Spleen (tissue), 11 donors: Measurements from ENCODE around the gene GRIK2. TPM values are rescaled to one million over a fixed set of nuclear protein-coding genes. Genes with fewer than 3 reads are reported as not detected.

ENCODE experiments used
- DNase-seq: peaks from one replicate; pipeline ENCODE4 v3.0.0-alpha.2; 2020
- H3K27ac ChIP-seq, 8 donors: fragments of 200-600 bp; sonication (generic) in 7 of 8; 1 replicate in 4 of 8; 2 replicates in 4 of 8; pipeline versions ENCODE4 v1.5.0 to v1.8.0; 2016 to 2021; ENCODE audit warnings: inconsistent platforms in 4 of 8, mild to moderate bottlenecking in 4 of 8, moderate library complexity in 1 of 8
- H3K27me3 ChIP-seq, 7 donors: fragments of 200-600 bp; sonication (generic) in 6 of 7; replicated peaks in 1 of 7; 1 replicate in 4 of 7; 2 replicates in 3 of 7; pipeline versions ENCODE4 v1.5.0 to v1.8.0; 2016 to 2021; ENCODE audit warnings: inconsistent platforms in 3 of 7, mild to moderate bottlenecking in 1 of 7
- H3K36me3 ChIP-seq, 6 donors: fragments of 200-600 bp; sonication (generic) in 5 of 6; 1 replicate in 4 of 6; 2 replicates in 2 of 6; pipeline versions ENCODE4 v1.5.0 to v1.8.0; 2016 to 2021; ENCODE audit warnings: inconsistent platforms in 2 of 6
- H3K4me1 ChIP-seq, 6 donors: fragments of 200-600 bp; sonication (generic) in 5 of 6; 1 replicate in 3 of 6; 2 replicates in 3 of 6; pipeline versions ENCODE4 v1.5.0 to v1.8.0; 2016 to 2021; ENCODE audit warnings: inconsistent platforms in 3 of 6
- H3K4me3 ChIP-seq, 8 donors: fragments of 200-600 bp; sonication (generic) in 7 of 8; 1 replicate in 4 of 8; 2 replicates in 4 of 8; pipeline versions ENCODE4 v1.5.0 to v1.8.0; 2016 to 2021; ENCODE audit warnings: inconsistent platforms in 4 of 8, mild to moderate bottlenecking in 4 of 8, moderate library complexity in 2 of 8
- H3K9me3 ChIP-seq, 8 donors: fragments of 200-600 bp; sonication (generic) in 7 of 8; 1 replicate in 4 of 8; 2 replicates in 4 of 8; pipeline versions ENCODE4 v1.5.0 to v1.8.0; 2016 to 2021; ENCODE audit warnings: inconsistent platforms in 4 of 8
- POLR2A ChIP-seq, 3 donors: fragments of 450-650 bp; IDR thresholded peaks; one replicate each; pipeline ENCODE4 v1.5.1; 2017; ENCODE audit warnings: antibody characterized with exemption in 3 of 3, mild to moderate bottlenecking in 1 of 3
- POLR2AphosphoS5 ChIP-seq, 3 donors: sonication (generic); formaldehyde crosslinking; IDR thresholded peaks; one replicate each; pipeline ENCODE4 v1.5.1; 2017; ENCODE audit warnings: antibody characterized with exemption in 3 of 3
- WGBS, 5 donors: extraction: QIAGEN DNeasy Blood & Tissue Kit in 3 of 5; methylation state at CpG; one replicate each; pipeline versions ENCODE4 v1.1.5 to v1.1.7; 2013 to 2018; 5-methylcytosine and 5-hydroxymethylcytosine counted together
- intact Hi-C: fragments of 100-400 bp; cut with DNase I; formaldehyde crosslinking; loops from one replicate; pipeline ENCODE4 v1.15.0; 2023; ENCODE audit warnings: low total_unique reads
- polyA plus RNA-seq, 3 donors: library from polyadenylated mRNA; stranded (reverse); fragments of 200-250 nt; gene quantifications; one replicate each; pipeline ENCODE4 v1.2.1, GENCODE V29; 2013
- total RNA-seq, 7 donors: library from RNA; depleted of rRNA in 3 of 7; stranded (reverse); fragments of >200 nt in 3 of 7; fragmentation: NEBNext Ultra II Directional in 4 of 7; extraction: Animal tissue kit (Norgen Biotek cat#: 25700) in 4 of 7; gene quantifications; one replicate each; pipeline versions ENCODE4 v1.1.0 to v1.2.1, GENCODE V29; 2016 to 2021
- TF ChIP-seq, protein P1 (sequence below), 11 experiments: fragments of 200-600 bp in 7 of 11; fragments of 450-650 bp in 4 of 11; sonication (generic) in 4 of 11; IDR thresholded peaks in 8 of 11; conservative IDR thresholded peaks in 3 of 11; 1 replicate in 7 of 11; 2 replicates in 4 of 11; pipeline versions ENCODE4 v1.4.0 to v1.8.0; 2016 to 2021; ENCODE audit warnings: antibody characterized with exemption in 11 of 11, inconsistent platforms in 4 of 11, mild to moderate bottlenecking in 1 of 11
- donor health status: healthy with polysubstance abuse.
- donor health status: DM: no; HTN: no; CAD: no; lungs with moderate emphysema.
- donor health status: DM: no; HTN: no; CAD: no.
- donor health status: Bipolar disorder and iron deficiency.
- donor health status: healthy.
- donor health status: DM: no; HTN: no; CAD: no.
- donor health status: DM: yes; HTN: yes; CAD: no.

GRIK2 gene
- total and polyA plus RNA-seq, 10 donors: 0.07 to 2.7 (median 0.89) TPM

DNA sequence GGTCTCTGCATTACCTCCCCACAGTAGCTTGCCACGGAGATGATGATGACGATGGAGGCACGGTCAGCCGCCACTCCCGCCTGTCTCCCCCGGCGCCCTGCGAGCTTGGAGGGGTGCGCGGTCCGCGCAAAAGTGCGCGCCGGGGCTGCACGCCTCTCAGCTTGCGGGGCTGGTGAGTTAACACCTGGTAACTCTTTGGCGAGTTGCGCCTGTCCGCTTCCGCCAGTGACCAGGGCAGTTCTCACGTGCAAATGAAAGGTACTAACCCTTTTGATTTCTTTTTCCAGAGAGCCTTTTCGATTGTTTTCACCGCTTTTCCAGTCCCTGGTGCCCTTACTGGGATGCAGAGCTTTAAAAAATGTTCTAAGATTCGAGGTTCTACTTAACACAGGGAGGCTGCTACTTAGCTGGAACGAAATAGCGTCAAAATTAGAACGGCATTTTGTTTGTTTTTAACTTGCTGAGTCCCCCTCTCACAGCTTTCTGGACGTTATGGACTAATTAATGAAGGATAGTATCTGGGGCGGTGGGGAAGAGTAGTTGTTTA is 6.2 kb downstream of the GRIK2 start:
- peaks cover 2 to 89% (median 33%) of the 10 kb centered on the region in 7 donors for H3K27me3 ChIP-seq
- H3K36me3 ChIP-seq: no peaks in the 10 kb centered on the region
- H3K9me3 ChIP-seq: peaks cover 0 to 17% (median 0%) of the 10 kb centered on the region in 8 donors
- H3K4me1 ChIP-seq: no peaks in the 10 kb centered on the region
- H3K27ac ChIP-seq: no peak overlapping the region
- no peak overlapping the region for H3K4me3 ChIP-seq
- intact Hi-C loops: no loop called here
- TF ChIP-seq, protein P1, sequence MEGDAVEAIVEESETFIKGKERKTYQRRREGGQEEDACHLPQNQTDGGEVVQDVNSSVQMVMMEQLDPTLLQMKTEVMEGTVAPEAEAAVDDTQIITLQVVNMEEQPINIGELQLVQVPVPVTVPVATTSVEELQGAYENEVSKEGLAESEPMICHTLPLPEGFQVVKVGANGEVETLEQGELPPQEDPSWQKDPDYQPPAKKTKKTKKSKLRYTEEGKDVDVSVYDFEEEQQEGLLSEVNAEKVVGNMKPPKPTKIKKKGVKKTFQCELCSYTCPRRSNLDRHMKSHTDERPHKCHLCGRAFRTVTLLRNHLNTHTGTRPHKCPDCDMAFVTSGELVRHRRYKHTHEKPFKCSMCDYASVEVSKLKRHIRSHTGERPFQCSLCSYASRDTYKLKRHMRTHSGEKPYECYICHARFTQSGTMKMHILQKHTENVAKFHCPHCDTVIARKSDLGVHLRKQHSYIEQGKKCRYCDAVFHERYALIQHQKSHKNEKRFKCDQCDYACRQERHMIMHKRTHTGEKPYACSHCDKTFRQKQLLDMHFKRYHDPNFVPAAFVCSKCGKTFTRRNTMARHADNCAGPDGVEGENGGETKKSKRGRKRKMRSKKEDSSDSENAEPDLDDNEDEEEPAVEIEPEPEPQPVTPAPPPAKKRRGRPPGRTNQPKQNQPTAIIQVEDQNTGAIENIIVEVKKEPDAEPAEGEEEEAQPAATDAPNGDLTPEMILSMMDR (IDR thresholded peaks at IDR 0.05 in 8 of 11, conservative IDR thresholded peaks at IDR 0.05 in 3 of 11): no peak
- no peak for TF ChIP-seq POLR2AphosphoS5 (IDR thresholded peaks at IDR 0.05)
- TF ChIP-seq POLR2A (IDR thresholded peaks at IDR 0.05): no peak
- 10 to 37% (median 18%) methylated on average over 30 of the region's 30 CpGs for WGBS, 5 donors
- no peak for DNase-seq

DNA sequence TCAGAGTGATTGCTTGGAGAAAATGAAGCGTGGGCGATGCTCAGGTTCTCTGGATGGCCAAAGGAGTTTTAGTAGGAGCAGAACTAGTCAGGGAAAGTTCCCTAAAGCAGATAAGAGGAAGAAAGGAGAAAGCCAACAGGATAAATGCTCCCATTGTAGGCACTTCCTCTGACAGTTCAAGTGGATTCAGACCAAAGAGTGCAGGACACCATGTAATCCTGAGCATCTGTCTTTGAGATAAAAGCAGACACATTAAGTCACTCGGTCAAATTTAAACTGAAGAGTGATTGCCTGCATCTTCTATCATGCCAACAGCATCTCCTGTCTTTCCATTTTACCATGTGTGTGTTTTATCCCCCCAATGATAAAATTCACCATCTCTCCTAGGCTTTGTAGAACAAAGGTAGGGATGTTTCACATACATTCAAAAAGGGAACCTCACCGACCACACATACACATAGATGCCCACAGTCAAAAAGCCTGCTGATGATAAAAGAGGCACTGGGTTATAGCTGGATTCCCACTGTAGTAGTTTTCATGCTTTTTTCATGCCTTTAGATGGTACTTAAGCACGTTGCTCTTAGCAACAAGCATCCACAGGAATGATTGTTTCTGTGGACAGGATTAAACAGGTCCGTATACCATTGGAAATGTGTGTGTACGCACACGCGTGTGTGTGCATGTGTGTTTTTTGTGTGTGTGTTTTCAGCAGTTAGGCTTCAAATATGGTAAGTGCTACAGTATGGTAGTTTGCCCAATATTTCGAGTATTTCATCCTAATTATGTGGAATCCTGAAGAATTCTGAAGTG is 7.0 kb downstream of the GRIK2 start:
- H3K4me1 ChIP-seq: no peaks in the 10 kb centered on the region
- peaks cover 0 to 17% (median 0%) of the 10 kb centered on the region in 8 donors for H3K9me3 ChIP-seq
- 29 to 55% (median 37%) methylated on average over 10 of the region's 10 CpGs for WGBS, 5 donors
- H3K36me3 ChIP-seq: no peaks in the 10 kb centered on the region
- no peak for DNase-seq
- H3K27me3 ChIP-seq: peaks cover 2 to 81% (median 33%) of the 10 kb centered on the region in 7 donors
- H3K27ac ChIP-seq: no peak overlapping the region
- intact Hi-C loops: no loop called here
- TF ChIP-seq POLR2AphosphoS5 (IDR thresholded peaks at IDR 0.05): no peak
- no peak for TF ChIP-seq POLR2A (IDR thresholded peaks at IDR 0.05)
- TF ChIP-seq, protein P1 (IDR thresholded peaks at IDR 0.05 in 8 of 11, conservative IDR thresholded peaks at IDR 0.05 in 3 of 11): no peak
- no peak overlapping the region for H3K4me3 ChIP-seq

DNA sequence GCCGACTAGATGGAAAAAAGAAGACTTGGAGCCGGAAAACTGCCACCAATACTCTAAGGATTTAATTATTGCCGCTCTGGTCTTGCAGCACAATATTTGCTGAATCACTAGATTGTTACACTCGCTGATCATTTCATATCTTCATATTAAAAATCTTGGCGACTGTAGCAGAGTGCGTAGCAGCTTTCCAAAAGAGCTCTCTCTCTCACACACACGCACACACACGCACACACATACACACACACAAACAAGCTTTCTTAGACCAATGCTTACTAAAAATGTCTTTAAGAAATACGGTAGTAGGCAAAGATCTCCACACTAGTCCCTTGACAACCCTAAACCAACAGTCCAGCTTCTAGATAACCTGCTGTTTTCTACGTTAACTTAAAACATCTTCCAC is 7.7 kb downstream of the GRIK2 start:
- intact Hi-C loops: no loop called here
- no peak overlapping the region for H3K27ac ChIP-seq
- 32 to 57% (median 48%) methylated on average over 10 of the region's 10 CpGs for WGBS, 5 donors
- peaks cover 0 to 17% (median 0%) of the 10 kb centered on the region in 8 donors for H3K9me3 ChIP-seq
- H3K4me3 ChIP-seq: no peak overlapping the region
- no peaks in the 10 kb centered on the region for H3K36me3 ChIP-seq
- H3K27me3 ChIP-seq: peaks cover 2 to 76% (median 33%) of the 10 kb centered on the region in 7 donors
- no peak for DNase-seq
- TF ChIP-seq POLR2AphosphoS5 (IDR thresholded peaks at IDR 0.05) (no peak), POLR2A (IDR thresholded peaks at IDR 0.05) (no peak)
- TF ChIP-seq, protein P1 (IDR thresholded peaks at IDR 0.05 in 8 of 11, conservative IDR thresholded peaks at IDR 0.05 in 3 of 11): no peak
- H3K4me1 ChIP-seq: no peaks in the 10 kb centered on the region
